Measurements from ENCODE around the gene TMCC1. TPM values are rescaled to one million over a fixed set of nuclear protein-coding genes. Genes with fewer than 3 reads are reported as not detected.

TMCC1 gene
- total and polyA plus RNA-seq, 3 donors from 2014 or later, result 46.0 to 119 (median 60.4) TPM

DNA sequence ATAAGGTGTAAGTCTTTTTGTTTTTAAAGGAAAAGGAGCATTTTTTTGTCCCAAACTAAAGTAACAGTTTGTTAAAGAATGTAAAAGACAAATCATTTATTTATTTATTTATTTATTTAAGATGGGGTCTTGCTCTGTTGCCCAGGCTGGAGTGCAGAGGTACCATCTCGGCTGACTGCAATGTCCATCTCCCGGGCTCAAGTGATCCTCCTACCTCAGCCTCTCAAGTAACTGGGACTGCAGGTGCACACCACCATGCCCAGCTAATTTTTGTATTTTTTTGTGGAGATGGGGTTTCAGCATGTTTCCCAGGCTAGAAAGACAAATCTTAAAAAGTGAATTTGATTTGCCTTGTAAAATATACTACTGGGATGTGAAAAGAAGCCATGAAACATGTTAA lies 200.8 kb downstream of the TMCC1 start:
- Histone ChIP-seq H3K36me3 (ENCODE audit: low read depth, missing control alignments) (no peaks in the 10 kb centered on the region), H3K9me3 (no peaks in the 10 kb centered on the region), H3K27me3 (no peaks in the 10 kb centered on the region), H3K4me1 (peaks cover 15% of the 10 kb centered on the region), H3K27ac (no peak overlapping the region), H3K4me3 (no peak overlapping the region)
- intact Hi-C loops (cut with DNase I; ENCODE audit: low total_unique reads), result no loop called here
- no peak for DNase-seq
- TF ChIP-seq POLR2A (IDR thresholded peaks at IDR 0.05), result no peak
- TF ChIP-seq, protein P1, sequence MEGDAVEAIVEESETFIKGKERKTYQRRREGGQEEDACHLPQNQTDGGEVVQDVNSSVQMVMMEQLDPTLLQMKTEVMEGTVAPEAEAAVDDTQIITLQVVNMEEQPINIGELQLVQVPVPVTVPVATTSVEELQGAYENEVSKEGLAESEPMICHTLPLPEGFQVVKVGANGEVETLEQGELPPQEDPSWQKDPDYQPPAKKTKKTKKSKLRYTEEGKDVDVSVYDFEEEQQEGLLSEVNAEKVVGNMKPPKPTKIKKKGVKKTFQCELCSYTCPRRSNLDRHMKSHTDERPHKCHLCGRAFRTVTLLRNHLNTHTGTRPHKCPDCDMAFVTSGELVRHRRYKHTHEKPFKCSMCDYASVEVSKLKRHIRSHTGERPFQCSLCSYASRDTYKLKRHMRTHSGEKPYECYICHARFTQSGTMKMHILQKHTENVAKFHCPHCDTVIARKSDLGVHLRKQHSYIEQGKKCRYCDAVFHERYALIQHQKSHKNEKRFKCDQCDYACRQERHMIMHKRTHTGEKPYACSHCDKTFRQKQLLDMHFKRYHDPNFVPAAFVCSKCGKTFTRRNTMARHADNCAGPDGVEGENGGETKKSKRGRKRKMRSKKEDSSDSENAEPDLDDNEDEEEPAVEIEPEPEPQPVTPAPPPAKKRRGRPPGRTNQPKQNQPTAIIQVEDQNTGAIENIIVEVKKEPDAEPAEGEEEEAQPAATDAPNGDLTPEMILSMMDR (IDR thresholded peaks at IDR 0.05), result no peak
- 92 to 98% methylated on average over 2 of the region's 2 CpGs for WGBS, 2 donors

DNA sequence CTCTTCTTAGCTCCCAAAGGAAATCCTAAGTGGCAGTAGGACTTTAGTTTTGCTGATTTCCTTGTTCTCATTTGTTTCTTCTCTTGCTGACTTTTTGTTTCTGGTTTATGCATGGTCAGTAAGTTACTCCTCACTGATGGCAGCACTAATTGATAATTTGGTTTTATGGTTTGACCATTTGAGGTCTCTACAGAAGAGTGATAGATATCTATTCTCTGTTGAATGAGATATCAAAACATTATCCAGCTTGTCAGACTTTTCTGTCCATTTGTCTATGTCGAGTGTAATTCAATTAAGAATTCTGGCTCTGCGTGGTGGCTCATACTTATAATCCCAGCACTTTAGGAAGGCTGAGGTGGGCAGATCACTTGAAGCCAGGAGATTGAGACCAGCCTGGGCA lies 202.5 kb downstream of the TMCC1 start:
- TF ChIP-seq, protein P1 (IDR thresholded peaks at IDR 0.05), result no peak
- no peak for TF ChIP-seq POLR2A (IDR thresholded peaks at IDR 0.05)
- intact Hi-C loops (cut with DNase I; ENCODE audit: low total_unique reads), result no loop called here
- no peaks in the 10 kb centered on the region for H3K9me3 ChIP-seq
- peaks cover 19% of the 10 kb centered on the region for H3K4me1 ChIP-seq
- H3K36me3 ChIP-seq (ENCODE audit: low read depth, missing control alignments), result no peaks in the 10 kb centered on the region
- no peak overlapping the region for H3K4me3 ChIP-seq
- H3K27ac ChIP-seq, result no peak overlapping the region
- WGBS, 2 donors, result 96 to 97% methylated on average over 2 of the region's 2 CpGs
- no peak for DNase-seq
- no peaks in the 10 kb centered on the region for H3K27me3 ChIP-seq

DNA sequence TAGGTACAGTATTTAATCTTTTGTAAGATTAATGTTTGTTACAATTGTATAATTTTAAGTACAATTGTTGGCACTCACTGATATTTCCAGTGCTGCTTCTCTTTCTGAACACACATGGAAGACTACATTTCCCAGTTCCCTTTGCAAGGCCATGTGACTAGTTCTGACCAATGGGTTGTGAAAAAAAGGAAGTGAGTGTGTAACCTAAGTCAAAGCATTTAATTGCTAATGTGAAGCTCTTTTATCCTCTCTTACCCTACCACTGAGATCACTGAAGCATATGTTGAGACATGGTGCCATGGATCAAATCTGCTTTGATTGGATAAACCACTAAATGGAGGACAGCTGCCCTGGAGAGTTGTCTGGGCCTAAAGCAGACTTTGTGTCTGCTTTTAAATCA lies 203.1 kb downstream of the TMCC1 start:
- Histone ChIP-seq H3K4me3 (no peak overlapping the region), H3K27me3 (no peaks in the 10 kb centered on the region), H3K27ac (peak overlapping the region in 1 of 2 donors; percentile 7), H3K36me3 (ENCODE audit: low read depth, missing control alignments) (no peaks in the 10 kb centered on the region), H3K9me3 (no peaks in the 10 kb centered on the region), H3K4me1 (peaks cover 19% of the 10 kb centered on the region)
- TF ChIP-seq, protein P1 (IDR thresholded peaks at IDR 0.05), result no peak
- no peak for TF ChIP-seq POLR2A (IDR thresholded peaks at IDR 0.05)
- peak; percentile 62 for DNase-seq
- intact Hi-C loops (cut with DNase I; ENCODE audit: low total_unique reads), result no loop called here

DNA sequence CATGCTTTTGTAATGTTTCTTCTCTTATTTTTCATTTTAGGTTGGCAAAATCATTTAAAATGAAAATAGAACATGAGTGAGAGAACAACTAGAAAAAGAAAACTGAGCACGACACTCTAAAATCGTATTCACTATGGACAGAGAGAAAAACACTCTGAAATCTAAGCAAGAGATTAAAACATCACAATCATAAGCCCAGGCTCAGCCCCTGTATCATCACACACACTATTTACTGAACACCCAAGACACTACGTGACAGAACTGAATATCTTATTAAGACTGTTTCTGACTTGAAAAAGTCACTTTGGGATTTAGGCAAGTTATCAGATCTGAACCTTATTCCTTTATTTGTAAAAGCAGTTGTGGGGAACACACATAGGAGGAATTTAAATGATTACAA lies 204.5 kb downstream of the TMCC1 start:
- H3K9me3 ChIP-seq, result no peaks in the 10 kb centered on the region
- H3K4me3 ChIP-seq, result no peak overlapping the region
- H3K27ac ChIP-seq, result peak overlapping the region; percentile 70 to 72
- H3K4me1 ChIP-seq, result peaks cover 26% of the 10 kb centered on the region
- DNase-seq, result no peak
- WGBS, 2 donors, result 41 to 50% methylated on average over 3 of the region's 3 CpGs
- no peaks in the 10 kb centered on the region for H3K36me3 ChIP-seq (ENCODE audit: low read depth, missing control alignments)
- TF ChIP-seq POLR2A (IDR thresholded peaks at IDR 0.05), result no peak
- TF ChIP-seq, protein P1 (IDR thresholded peaks at IDR 0.05), result no peak
- intact Hi-C loops (cut with DNase I; ENCODE audit: low total_unique reads), result no loop called here
- H3K27me3 ChIP-seq, result no peaks in the 10 kb centered on the region

DNA sequence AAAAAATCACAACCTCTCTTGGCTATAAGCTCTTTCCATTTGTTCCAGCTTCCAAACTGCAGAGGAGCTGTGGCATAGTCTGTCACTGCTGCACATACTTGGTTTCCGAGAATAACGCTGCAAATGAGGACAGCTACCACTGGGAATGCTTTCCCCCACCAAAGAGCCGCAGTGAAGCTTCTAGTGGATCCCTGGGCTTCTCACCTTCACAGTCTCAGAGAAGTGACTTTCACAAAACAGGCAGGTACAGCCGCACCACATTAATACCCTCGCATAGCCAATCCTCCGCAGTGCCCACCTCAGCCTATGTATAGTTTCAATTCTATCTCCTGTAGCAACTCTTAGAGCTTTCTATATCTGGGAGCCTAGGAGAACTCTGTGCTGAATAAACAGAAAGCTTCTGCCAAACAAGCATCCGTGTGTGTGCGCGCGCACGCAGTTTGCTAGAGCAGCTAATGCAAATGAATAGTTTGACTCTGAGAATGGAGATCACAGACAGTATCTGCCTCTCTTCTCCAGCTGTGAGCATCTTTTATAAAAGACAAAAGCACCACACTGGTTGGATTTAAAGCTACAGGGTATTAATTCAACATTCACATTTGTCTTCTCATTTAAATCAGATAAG lies 205.1 kb downstream of the TMCC1 start:
- peak overlapping the region in 1 of 2 donors; percentile 25 for H3K4me3 ChIP-seq
- H3K36me3 ChIP-seq (ENCODE audit: low read depth, missing control alignments), result no peaks in the 10 kb centered on the region
- intact Hi-C loops (cut with DNase I; ENCODE audit: low total_unique reads), result no loop called here
- 36 to 39% methylated on average over 11 of the region's 11 CpGs for WGBS, 2 donors
- DNase-seq, result peak; percentile 91
- TF ChIP-seq, protein P1 (IDR thresholded peaks at IDR 0.05), result no peak
- TF ChIP-seq POLR2A (IDR thresholded peaks at IDR 0.05), result no peak
- peak overlapping the region; percentile 70 to 72 for H3K27ac ChIP-seq
- H3K27me3 ChIP-seq, result no peaks in the 10 kb centered on the region
- peaks cover 28% of the 10 kb centered on the region for H3K4me1 ChIP-seq
- no peaks in the 10 kb centered on the region for H3K9me3 ChIP-seq
